HepG2 (cell line): ENCODE measurements around the gene TTYH2. TPM values are rescaled to one million over a fixed set of nuclear protein-coding genes. Genes with fewer than 3 reads are reported as not detected.

Source experiments
- BCLAF1 ChIP-seq: fragments of 450-650 bp; IDR thresholded peaks from 2 replicates; pipeline ENCODE4 v1.6.1; 2017; ENCODE audit warnings: mild to moderate bottlenecking
- E2F1 ChIP-seq: sonication (generic); formaldehyde crosslinking; IDR thresholded peaks from 2 replicates; pipeline ENCODE4 v1.5.0; 2020; ENCODE audit warnings: missing genetic modification reagents
- ELF1 ChIP-seq: sonication (generic); formaldehyde crosslinking; IDR thresholded peaks from 2 replicates; pipeline ENCODE4 v1.4.0; 2020; ENCODE audit warnings: missing genetic modification reagents
- KAT8 ChIP-seq: IDR thresholded peaks from 2 replicates; pipeline ENCODE4 v1.6.1; 2016; ENCODE audit warnings: missing genetic modification reagents, missing compliant biosample characterization
- MED13 ChIP-seq: sonication (generic); formaldehyde crosslinking; IDR thresholded peaks from 2 replicates; pipeline ENCODE4 v1.5.0; 2020; ENCODE audit warnings: missing genetic modification reagents
- MTF1 ChIP-seq: sonication (generic); formaldehyde crosslinking; IDR thresholded peaks from 2 replicates; pipeline ENCODE4 v1.5.0; 2020; ENCODE audit warnings: missing genetic modification reagents
- NFAT5 ChIP-seq: sonication (generic); formaldehyde crosslinking; IDR thresholded peaks from 2 replicates; pipeline ENCODE4 v1.4.0; 2020; ENCODE audit warnings: missing genetic modification reagents
- NKX3-1 ChIP-seq: sonication (generic); formaldehyde crosslinking; IDR thresholded peaks from 2 replicates; pipeline ENCODE4 v1.5.0; 2020; ENCODE audit warnings: missing genetic modification reagents
- PTBP1 ChIP-seq: fragments of 200-400 bp; formaldehyde crosslinking; IDR thresholded peaks from 2 replicates; pipeline ENCODE4 v1.6.1; 2018; ENCODE audit warnings: low read length, low read depth; ENCODE audit not compliant: poor library complexity, severe bottlenecking
- SOX6 ChIP-seq, 2 experiments: fragments of 450-650 bp in 1 of 2; sonication (generic) in 1 of 2; formaldehyde crosslinking in 1 of 2; IDR thresholded peaks; 2 replicates each; pipeline versions ENCODE4 v1.4.0 to v1.6.1; 2017 to 2020; ENCODE audit warnings: antibody characterized with exemption in 1 of 2, mild to moderate bottlenecking in 1 of 2, missing genetic modification reagents in 1 of 2
- TOE1 ChIP-seq: sonication (generic); formaldehyde crosslinking; IDR thresholded peaks from 2 replicates; pipeline ENCODE4 v1.4.0; 2020; ENCODE audit warnings: mild to moderate bottlenecking, missing genetic modification reagents
- ZKSCAN8 ChIP-seq: IDR thresholded peaks from 2 replicates; pipeline ENCODE4 v1.6.1; 2016; ENCODE audit warnings: borderline replicate concordance, missing genetic modification reagents, missing compliant biosample characterization
- ZNF546 ChIP-seq: sonication (generic); formaldehyde crosslinking; conservative IDR thresholded peaks from 2 replicates; pipeline ENCODE4 v1.8.1; 2023; ENCODE audit warnings: mild to moderate bottlenecking, missing genetic modification reagents
- ZNF558 ChIP-seq: sonication (generic); formaldehyde crosslinking; IDR thresholded peaks from 2 replicates; pipeline ENCODE4 v1.9.0; 2022; ENCODE audit warnings: mild to moderate bottlenecking, missing genetic modification reagents, borderline replicate concordance
- ZNF724P ChIP-seq: sonication (generic); formaldehyde crosslinking; IDR thresholded peaks from 2 replicates; pipeline ENCODE4 v1.8.0; 2022; ENCODE audit warnings: missing genetic modification reagents, borderline replicate concordance
- ZNF792 ChIP-seq: IDR thresholded peaks from 2 replicates; pipeline ENCODE4 v1.6.1; 2016
- ZNF816 ChIP-seq: sonication (generic); formaldehyde crosslinking; IDR thresholded peaks from 2 replicates; pipeline ENCODE4 v1.8.0; 2022; ENCODE audit warnings: missing genetic modification reagents, mild to moderate bottlenecking, borderline replicate concordance
- ZNF891 ChIP-seq: sonication (generic); formaldehyde crosslinking; IDR thresholded peaks from 2 replicates; pipeline ENCODE4 v1.5.0; 2020; ENCODE audit warnings: mild to moderate bottlenecking, missing genetic modification reagents
- ZSCAN9 ChIP-seq: IDR thresholded peaks from 2 replicates; pipeline ENCODE4 v1.6.1; 2016; ENCODE audit warnings: borderline replicate concordance
- polyA plus RNA-seq, 8 experiments: library from polyadenylated mRNA; depleted of rRNA in 3 of 8; stranded (reverse) in 7 of 8; unstranded in 1 of 8; fragments of >200 nt; fragmentation: Illumina TruSeq in 4 of 8; extraction: Trizol in 4 of 8; gene quantifications; 2 replicates each; pipeline versions ENCODE4 v1.2.1 to v1.2.3, GENCODE V29; 2011 to 2016; ENCODE audit warnings: low read depth in 4 of 8, missing spikeins in 1 of 8, mixed read lengths in 1 of 8; ENCODE audit not compliant: insufficient read depth in 1 of 8
- total RNA-seq, 5 experiments: library from RNA; depleted of rRNA; stranded (reverse); fragments of >200 nt; fragmentation: Illumina TruSeq; extraction: Trizol; gene quantifications; 2 replicates each; pipeline ENCODE4 v1.2.3, GENCODE V29; 2016; ENCODE audit warnings: low read depth in 1 of 5

The TTYH2 gene
- total and polyA plus RNA-seq, 2 of the 13 experiments (the other 11 are each of a cell fraction or from before 2014, with no cell fraction given) = 0.77 to 0.96 TPM

GRCh38 chr17:74190807-74191406, 22.5 kb upstream of the TTYH2 start (continued):
- TF ChIP-seq NFAT5 (CRISPR knock-in tag) (peak; percentile 84; the same call in 1 of the 2 replicates), ZNF792 (CRISPR knock-in tag) (peak; percentile 67; the same call in 1 of the 2 replicates), ZNF558 (CRISPR knock-in tag) (no peak), MED13 (CRISPR knock-in tag) (peak; percentile 69; the same call in 1 of the 2 replicates), ZKSCAN8 (0 out of 2 replicates have a peak, but pooled peaks have one; percentile 41), ELF1 (CRISPR knock-in tag) (no peak), E2F1 (CRISPR knock-in tag) (peak; percentile 42; the same call in 1 of the 2 replicates), ZNF546 (no peak), KAT8 (CRISPR knock-in tag) (peak; percentile 32; the same call in 1 of the 2 replicates), ZNF891 (CRISPR knock-in tag) (0 out of 2 replicates have a peak, but pooled peaks have one; percentile 16), ZSCAN9 (0 out of 2 replicates have a peak, but pooled peaks have one; percentile 72), PTBP1 (no peak), NKX3-1 (CRISPR knock-in tag) (peak; percentile 79; the same call in 1 of the 2 replicates), ZNF724P (CRISPR knock-in tag) (no peak), MTF1 (CRISPR knock-in tag) (0 out of 2 replicates have a peak, but pooled peaks have one; percentile 30), SOX6 (IDR thresholded peaks at IDR 0.05) (no peak), SOX6 (CRISPR knock-in tag; IDR thresholded peaks at IDR 0.05) (no peak), TOE1 (CRISPR knock-in tag) (no peak), ZNF816 (CRISPR knock-in tag) (no peak), BCLAF1 (no peak)
